Uterus (tissue), 4 donors: Measurements from ENCODE around the gene MMP26. TPM values are rescaled to one million over a fixed set of nuclear protein-coding genes. Genes with fewer than 3 reads are reported as not detected.

Source experiments
- DNase-seq, 2 donors: peaks; one replicate each; pipeline ENCODE4 v3.0.0-alpha.2; 2019 to 2020
- H3K27ac ChIP-seq, 2 donors: fragments of 200-600 bp; sonication (generic); 1 replicate in 1 of 2; 2 replicates in 1 of 2; pipeline ENCODE4 v1.5.1; 2016 to 2018
- H3K27me3 ChIP-seq, 2 donors: fragments of 200-600 bp; sonication (generic); one replicate each; pipeline ENCODE4 v1.5.1; 2018 to 2019; ENCODE audit warnings: control low read depth in 1 of 2
- H3K36me3 ChIP-seq, 2 donors: fragments of 200-600 bp; sonication (generic); one replicate each; pipeline ENCODE4 v1.5.1; 2019; ENCODE audit warnings: control low read depth in 1 of 2
- H3K4me1 ChIP-seq, 2 donors: fragments of 200-600 bp; sonication (generic); one replicate each; pipeline ENCODE4 v1.5.1; 2018 to 2019; ENCODE audit warnings: control low read depth in 1 of 2
- H3K4me3 ChIP-seq, 2 donors: fragments of 200-600 bp; sonication (generic); 1 replicate in 1 of 2; 2 replicates in 1 of 2; pipeline ENCODE4 v1.5.1; 2018 to 2019; ENCODE audit warnings: mild to moderate bottlenecking in 1 of 2
- H3K9me3 ChIP-seq, 2 donors: fragments of 200-600 bp; sonication (generic); one replicate each; pipeline ENCODE4 v1.5.1; 2019; ENCODE audit warnings: control low read depth in 1 of 2
- CTCF ChIP-seq, 4 experiments: fragments of 200-600 bp in 2 of 4; fragments of 450-650 bp in 2 of 4; sonication (generic) in 2 of 4; IDR thresholded peaks; one replicate each; pipeline ENCODE4 v1.5.1; 2016 to 2019; ENCODE audit warnings: antibody characterized with exemption in 4 of 4, mild to moderate bottlenecking in 2 of 4, moderate library complexity in 1 of 4
- POLR2A ChIP-seq, 2 donors: fragments of 450-650 bp; IDR thresholded peaks; one replicate each; pipeline ENCODE4 v1.6.1; 2016; ENCODE audit warnings: antibody characterized with exemption in 2 of 2, mild to moderate bottlenecking in 1 of 2, moderate library complexity in 1 of 2
- intact Hi-C: fragments of 100-400 bp; cut with DNase I; formaldehyde crosslinking; loops from one replicate; pipeline ENCODE4 v1.15.1; 2023; ENCODE audit warnings: low total_unique reads
- total RNA-seq, 4 donors: library from RNA; depleted of rRNA in 3 of 4; stranded (reverse); fragments of >200 nt in 3 of 4; gene quantifications; one replicate each; pipeline versions ENCODE4 v1.1.0 to v1.2.4, GENCODE V29; 2014 to 2023
- donor health status: DM: yes; HTN: yes; CAD: no.

Gene MMP26
- total RNA-seq, result not detected

- H3K4me1 ChIP-seq, result no peaks in the 10 kb centered on the region
- no peaks in the 10 kb centered on the region for H3K9me3 ChIP-seq
- DNase-seq, result no peak
- H3K27ac ChIP-seq, result no peak within 1 kb of the TSS
- intact Hi-C loops, result no loop called here
- H3K27me3 ChIP-seq, result no peaks in the 10 kb centered on the region
- no peaks in the 10 kb centered on the region for H3K36me3 ChIP-seq
- H3K4me3 ChIP-seq, result no peak within 1 kb of the TSS
- TF ChIP-seq POLR2A (IDR thresholded peaks at IDR 0.05), result no peak
- no peak for TF ChIP-seq CTCF (IDR thresholded peaks at IDR 0.05)
Measured at GRCh38 chr11:4704054-4704789, at the start of gene MMP26. TSS of gene MMP26 (plus strand) at chr11:4704784.

- no peaks in the 10 kb centered on the region for H3K9me3 ChIP-seq
- TF ChIP-seq POLR2A (IDR thresholded peaks at IDR 0.05), result no peak
- H3K4me1 ChIP-seq, result no peaks in the 10 kb centered on the region
- H3K36me3 ChIP-seq, result no peaks in the 10 kb centered on the region
- H3K27me3 ChIP-seq, result no peaks in the 10 kb centered on the region
- H3K4me3 ChIP-seq, result no peak overlapping the region
- no peak overlapping the region for H3K27ac ChIP-seq
- intact Hi-C loops, result no loop called here
- no peak for DNase-seq
Measured at GRCh38 chr11:4658629-4659445, 45.7 kb upstream of the MMP26 start.

GRCh38 chr11:4662876-4663275 lies 41.7 kb upstream of the MMP26 start:
- H3K4me1 ChIP-seq, result no peaks in the 10 kb centered on the region
- intact Hi-C loops, result no loop called here
- no peaks in the 10 kb centered on the region for H3K9me3 ChIP-seq
- no peak overlapping the region for H3K27ac ChIP-seq
- H3K4me3 ChIP-seq, result no peak overlapping the region
- TF ChIP-seq POLR2A (IDR thresholded peaks at IDR 0.05) (no peak), CTCF (IDR thresholded peaks at IDR 0.05) (no peak)
- no peak for DNase-seq
- H3K27me3 ChIP-seq, result no peaks in the 10 kb centered on the region
- no peaks in the 10 kb centered on the region for H3K36me3 ChIP-seq

- H3K9me3 ChIP-seq, result no peaks in the 10 kb centered on the region
- no peak overlapping the region for H3K4me3 ChIP-seq
- no peaks in the 10 kb centered on the region for H3K27me3 ChIP-seq
- no peak for TF ChIP-seq CTCF (IDR thresholded peaks at IDR 0.05)
- no peaks in the 10 kb centered on the region for H3K36me3 ChIP-seq
- intact Hi-C loops, result no loop called here
- H3K4me1 ChIP-seq, result no peaks in the 10 kb centered on the region
- no peak overlapping the region for H3K27ac ChIP-seq
- DNase-seq, result no peak
Measured at GRCh38 chr11:4664183-4664582, 40.4 kb upstream of the MMP26 start.

- Histone ChIP-seq H3K27me3 (no peaks in the 10 kb centered on the region), H3K27ac (no peak overlapping the region), H3K4me1 (no peaks in the 10 kb centered on the region), H3K4me3 (no peak overlapping the region), H3K9me3 (no peaks in the 10 kb centered on the region), H3K36me3 (no peaks in the 10 kb centered on the region)
- intact Hi-C loops, result no loop called here
- DNase-seq, result no peak
- TF ChIP-seq POLR2A (IDR thresholded peaks at IDR 0.05) (no peak), CTCF (IDR thresholded peaks at IDR 0.05) (no peak)
Measured at GRCh38 chr11:4664786-4665185, 39.8 kb upstream of the MMP26 start.
